SHP77 treated with DMSO at 0.1 percent for 48 hours (cell line): Measurements from ENCODE around the gene RNPS1.
"Not testable (repeated sequence)": the region's sequence is repeated elsewhere in the genome, so short reads cannot be mapped to it uniquely, and the experiment has no call there.

ENCODE experiments used
- DNase-seq: peaks from one replicate; lab custom pipeline; 2025; lab: John Stamatoyannopoulos, UW

The RNPS1 gene

DNA sequence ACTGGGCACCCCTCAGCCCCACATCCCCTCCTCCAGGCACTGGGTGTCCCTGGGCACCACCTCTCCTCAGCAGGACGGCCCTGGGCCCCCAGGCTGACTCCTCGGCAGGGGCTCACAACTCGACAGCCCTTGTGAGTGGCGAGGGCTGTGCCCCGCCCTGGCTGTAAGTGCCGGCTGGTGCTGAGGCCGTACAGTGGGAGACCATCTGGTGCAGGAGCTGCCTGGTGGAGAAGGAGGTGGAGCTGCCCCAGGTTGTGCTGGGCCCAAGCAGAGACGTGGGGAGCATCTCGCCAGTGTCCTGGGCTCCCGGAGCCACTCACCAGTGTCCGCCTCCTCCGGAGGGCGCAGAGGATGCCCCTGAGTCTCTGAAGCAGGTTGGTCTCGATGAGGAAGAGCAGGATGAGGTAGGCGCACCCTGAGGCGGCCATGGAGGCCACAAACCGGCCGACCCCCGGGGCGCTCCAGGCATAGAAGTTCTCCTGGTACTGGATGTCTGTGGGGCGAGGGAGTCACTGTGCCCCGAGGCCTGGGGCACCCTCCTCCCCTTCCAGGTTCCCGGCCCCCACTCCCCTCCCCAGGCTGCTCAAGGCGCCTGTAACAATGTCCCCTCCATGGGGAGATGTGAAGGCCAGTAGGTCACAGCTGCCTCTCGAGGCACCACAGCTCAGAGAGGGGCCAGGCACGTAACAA is 15.1 kb upstream of the RNPS1 start:
- DNase-seq: no peak

DNA sequence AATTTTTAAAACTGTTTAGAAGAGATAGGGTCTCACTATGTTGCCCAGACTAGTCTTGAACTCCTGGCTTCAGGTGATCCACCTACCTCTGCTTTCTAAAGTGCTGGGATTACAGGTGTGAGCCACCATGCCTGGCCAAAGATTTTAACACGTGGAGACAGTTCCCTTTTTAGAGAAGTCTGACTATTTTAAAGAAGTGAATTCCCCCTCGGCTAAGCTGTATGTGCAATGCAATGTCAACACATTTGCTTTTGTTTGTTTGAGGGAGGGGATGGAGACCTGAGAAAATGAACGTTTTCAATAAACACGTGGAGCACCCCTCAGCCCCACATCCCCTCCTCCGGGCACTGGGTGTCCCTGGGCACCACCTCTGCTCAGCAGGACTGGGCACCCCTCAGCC is 14.3 kb upstream of the RNPS1 start:
- no peak for DNase-seq

- DNase-seq: no peak
Measured at GRCh38 chr16:2280981-2281542, 13.1 kb upstream of the RNPS1 start.

DNA sequence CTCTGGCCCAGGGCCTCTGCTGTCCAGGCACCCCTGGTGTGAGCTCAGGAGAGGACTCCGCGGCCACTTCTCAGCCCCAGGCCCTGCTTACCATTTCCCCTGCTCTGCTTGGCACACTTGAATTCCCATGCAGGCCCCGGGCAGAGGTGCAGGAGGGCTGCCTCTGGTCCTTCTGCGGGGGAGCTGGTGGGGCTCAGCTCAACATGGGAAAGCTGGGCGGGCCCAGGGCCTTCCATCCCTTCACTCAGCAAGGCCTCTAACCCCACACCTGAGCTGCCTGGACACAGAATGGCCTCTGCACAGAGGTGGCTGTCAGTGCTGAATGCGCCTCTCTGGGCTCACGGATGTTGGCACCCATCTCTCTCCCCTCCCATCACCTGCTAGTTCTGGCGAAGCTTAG is 12.5 kb upstream of the RNPS1 start:
- DNase-seq: no peak

DNA sequence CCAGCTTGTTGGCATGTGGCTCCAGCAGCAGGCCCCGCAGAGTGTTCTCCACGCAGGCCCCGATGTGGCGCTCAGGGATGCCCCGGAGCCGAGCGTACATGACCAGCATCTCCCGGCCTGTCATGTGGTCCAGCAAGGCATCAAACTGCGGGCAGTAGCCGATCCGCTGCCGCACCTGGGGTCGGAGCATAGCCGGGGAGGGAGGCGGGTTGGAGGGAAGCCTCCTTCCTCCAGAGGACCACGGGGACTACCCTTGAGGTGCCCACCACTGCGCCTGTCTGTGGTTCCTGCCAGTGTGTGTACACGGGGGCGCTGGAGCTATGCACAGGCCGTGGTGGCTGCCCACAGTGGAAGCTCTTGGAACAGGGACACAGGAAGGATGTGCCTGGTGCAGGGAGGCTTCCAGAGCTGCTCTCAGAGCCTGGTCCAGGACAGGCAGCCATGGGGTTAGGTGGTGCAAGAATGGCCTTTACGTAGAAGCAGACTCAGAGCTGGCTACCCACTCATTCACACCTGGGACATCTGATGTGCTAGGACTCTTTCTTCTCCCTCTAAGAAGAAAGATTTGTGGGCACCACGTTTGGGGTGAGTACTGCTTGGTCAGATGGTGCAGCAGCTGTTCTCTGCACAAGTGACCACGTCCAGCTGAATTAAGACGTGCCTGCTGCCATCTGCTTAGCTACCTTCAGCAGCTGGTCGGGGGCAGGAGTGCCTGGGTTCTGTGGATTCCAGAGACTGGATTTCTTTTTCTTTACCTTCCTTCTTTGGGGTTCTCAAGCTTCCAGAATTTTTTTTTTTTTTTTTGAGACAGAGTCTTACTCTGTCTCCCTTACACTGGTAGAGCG is 11.3 kb upstream of the RNPS1 start:
- no peak for DNase-seq

DNA sequence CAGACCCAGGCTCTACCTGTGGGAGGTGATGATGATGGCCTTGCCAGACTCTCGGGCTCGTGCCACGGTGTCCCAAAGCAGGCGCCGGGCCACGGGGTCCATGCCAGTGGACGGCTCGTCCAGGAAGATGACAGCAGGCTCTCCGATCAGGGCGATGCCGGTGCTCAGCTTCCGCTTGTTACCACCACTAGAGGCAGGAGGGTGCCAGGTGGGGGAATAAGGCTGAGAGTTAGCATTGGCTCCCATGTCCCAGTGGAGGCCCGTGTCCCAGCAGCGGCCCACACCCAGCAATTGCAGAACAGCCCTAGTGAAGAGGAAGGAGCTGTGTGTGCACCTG is 10.3 kb upstream of the RNPS1 start:
- no peak for DNase-seq

DNA sequence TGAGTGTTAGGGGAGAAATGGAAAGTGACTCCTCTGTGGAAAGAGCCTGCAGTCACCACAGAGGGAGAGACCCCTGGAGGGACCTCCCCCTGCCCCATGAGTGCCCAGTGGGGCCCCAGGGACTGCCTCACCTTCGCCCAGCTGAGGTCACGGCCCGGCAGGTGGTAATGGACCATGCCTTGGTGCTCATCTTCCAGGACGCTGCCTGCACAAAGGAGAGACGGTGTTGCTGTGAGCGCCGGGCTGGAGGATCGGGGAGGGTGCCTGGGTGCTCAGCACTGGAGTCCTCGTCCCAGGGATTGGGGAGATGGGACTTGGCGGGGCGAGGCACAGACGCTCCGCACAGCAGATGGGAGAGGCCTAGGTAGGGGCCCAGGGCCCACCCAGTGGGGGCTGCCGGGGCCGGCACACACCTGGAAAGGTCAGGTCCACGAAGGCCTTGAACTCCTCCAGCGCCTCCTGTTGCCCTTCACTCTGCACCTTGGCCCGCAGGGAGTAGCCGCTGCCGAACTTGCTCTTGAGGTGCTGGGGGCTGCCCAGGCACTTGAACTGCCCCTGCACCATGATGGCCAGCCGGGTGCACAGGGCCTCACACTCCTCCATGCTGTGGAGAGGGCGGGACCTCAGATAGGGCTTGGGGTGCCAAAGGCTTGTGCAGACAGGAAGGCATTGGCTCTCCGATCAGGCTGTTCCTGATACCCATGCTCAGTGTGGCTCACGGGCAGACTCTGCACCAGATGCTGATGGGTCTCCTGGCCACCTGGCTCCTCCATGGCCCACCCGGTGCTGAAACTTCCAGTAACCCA is 9.7 kb upstream of the RNPS1 start:
- no peak for DNase-seq

DNA sequence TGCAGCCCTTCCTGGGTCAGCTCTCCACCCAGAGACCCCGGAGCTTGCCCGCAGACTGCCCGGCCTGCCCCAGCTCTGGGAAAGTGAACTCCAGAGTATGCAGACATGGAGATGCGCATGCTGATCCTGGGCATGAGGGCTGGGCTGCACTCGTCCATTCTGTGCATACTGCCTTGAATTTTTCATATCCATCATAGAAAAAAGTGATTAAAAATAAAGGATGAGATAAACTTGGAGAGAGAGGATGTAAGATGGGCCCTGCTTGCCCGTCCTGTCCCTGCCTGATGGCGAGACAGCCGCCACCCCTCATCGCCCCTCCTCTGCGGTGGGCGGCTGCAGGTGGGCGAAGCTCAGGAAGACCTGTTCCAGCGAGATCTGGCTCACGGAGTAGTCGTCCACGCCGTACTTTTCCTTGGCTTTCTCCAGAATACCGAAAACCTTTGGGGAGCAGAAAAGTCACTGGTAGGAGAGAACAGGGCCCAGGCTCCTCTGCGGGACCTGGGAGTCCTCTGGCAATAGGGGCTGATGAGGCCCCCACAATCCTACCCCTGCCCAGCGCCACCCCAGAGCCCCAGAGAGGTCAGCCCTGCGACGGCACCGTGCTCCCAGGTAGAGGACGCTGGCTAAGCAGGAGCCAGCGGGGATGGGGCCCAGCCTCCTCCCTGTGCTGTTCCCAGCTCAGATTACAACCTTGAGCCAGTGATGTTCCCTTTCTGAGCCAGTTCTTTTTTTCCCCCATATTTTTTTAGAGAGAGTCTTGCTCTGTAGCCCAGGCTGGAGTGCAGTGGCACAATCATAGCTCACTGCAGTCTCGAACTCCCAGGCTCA is 8.7 kb upstream of the RNPS1 start:
- DNase-seq: no peak

DNA sequence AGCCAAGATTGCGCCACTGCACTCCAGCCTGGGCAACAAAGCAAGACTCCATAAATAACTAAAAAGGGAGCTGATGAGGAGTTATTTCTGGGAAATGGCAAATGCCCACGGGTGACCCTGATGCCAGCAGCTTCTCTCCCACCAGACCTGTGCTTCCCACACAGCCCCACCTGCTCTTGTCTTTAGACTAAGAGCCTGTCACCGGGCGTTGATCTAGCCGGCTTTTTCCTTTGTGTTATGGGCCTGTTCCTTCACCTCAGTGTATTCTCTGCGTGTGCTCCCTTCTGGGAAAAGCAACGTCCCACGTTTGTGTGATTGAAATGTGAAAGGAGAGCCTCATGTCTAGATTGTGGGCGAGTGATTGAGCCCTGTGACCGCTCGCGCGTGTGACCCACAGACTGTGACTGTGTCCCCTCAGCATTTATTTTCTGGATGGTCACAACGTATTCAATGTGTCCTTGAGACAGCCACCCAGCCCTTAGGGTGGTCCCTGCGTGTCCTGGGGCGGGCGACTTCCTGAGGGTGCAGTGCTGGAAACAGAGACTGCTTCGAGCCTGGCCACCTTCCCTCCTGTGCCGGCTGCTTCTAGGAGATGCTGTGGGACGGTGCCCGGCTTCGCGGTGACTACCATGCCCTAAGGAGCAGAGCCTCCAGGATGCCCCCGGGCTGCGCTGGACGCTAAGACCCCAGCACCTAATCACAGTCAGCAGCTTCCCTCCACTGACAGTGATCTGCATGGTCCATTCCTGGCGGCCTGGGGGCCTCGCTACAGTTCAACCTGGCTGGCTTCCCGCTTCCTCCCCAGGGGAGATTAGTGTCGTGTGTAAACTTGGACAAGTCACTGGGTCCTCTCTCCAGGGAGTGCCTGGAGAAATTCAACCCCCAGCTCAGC is 7.8 kb upstream of the RNPS1 start:
- DNase-seq: no peak

- DNase-seq: no peak
Measured at GRCh38 chr16:2273931-2274330, 6.0 kb upstream of the RNPS1 start.

GRCh38 chr16:2273484-2273883 is 5.6 kb upstream of the RNPS1 start:
- no peak for DNase-seq

DNA sequence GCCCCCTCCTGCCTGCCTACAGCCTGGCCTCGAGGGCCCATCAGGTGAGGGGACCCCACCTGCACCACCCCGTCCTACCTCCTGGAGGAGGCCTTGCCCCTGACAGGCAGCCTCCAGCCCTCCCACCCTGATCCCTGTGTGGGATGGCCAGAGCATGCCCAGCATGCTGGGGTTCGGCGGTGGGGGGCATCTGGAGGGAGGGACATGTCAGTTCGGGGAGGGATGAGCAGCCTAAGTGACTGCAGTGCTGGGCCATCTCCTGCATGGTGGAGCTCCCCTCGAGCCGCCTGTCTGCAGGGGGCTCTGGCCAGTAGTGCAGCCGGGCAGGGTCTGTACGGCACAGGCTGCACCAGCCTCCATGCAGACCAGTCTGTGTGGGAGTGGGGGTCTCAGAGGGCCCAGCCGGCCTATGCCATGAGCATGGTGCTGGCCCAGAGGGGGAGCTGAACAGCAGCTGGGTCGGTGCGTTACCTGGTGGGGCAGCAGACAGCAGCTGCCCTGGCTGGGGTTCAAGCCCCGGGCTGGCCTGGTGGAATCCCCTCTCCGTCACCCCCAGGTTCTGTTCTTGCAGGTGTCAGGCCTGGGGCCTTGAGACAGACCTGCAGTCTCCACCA is 4.0 kb upstream of the RNPS1 start:
- DNase-seq: no peak

GRCh38 chr16:2270588-2271470 is 2.9 kb upstream of the RNPS1 start:
- DNase-seq: no peak

- no peak for DNase-seq
Measured at GRCh38 chr16:2270070-2270462, 2.1 kb upstream of the RNPS1 start.

DNA sequence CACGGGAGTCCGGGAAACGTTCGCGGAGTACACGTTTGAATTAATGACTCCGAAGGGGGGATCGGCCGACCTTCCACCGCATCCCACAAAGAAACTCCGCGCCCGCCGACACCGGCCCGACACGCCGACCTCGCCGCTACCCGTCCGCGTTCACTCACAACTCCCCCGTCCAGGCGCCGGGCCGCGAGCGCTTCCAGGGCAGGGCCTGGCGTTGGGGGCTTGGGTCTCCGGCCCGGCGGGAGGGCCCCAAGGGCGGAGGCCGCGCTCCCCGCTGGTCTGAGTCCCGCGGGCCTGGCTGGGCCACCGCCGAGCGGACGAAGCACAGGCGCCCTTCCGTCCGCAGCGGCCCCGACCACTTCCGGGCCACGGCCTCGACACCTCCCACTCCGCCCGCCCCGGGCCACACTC is 417 bp downstream of the RNPS1 start:
- DNase-seq: not testable (repeated sequence)

DNA sequence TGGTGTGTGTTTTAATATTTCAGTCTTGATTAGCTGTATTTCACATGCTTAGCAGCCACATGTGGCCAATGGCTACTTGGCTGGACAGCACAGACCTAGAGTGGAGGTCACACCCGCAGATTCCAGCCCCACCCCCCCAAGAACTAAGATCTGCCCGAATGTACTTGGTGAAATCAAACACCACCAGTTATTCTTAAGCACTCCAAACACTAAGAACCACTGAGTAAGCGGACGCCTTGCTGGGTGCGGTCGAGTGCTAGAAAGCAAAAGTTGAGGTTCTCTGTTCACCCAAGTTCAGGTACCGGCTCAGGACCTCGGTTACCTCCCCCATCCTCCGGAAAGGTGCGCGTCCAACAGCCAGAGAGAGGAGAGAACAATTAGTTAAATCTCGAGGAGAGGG is 1.0 kb downstream of the RNPS1 start:
- DNase-seq: not testable (repeated sequence)

DNA sequence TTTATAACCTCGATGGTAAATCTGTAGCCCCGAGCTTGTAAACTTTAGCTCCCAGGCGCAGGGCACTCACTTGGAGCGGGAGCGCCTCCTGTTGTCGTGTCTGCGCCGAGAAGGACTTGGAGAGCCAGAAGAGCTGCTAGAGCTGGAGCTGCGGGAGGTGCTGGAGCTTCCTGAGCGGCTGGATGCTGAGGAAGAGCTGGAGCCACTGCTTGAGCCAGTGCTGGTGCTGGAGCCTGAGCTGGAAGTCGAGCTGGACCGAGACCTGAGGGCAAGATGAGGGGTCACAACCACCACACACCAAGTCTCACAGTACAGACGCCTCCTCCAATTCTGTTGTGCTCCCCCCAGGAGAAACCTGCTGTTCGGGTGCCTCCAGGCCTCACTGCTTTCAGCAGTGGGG is 4.9 kb downstream of the RNPS1 start:
- not testable (repeated sequence) for DNase-seq

DNA sequence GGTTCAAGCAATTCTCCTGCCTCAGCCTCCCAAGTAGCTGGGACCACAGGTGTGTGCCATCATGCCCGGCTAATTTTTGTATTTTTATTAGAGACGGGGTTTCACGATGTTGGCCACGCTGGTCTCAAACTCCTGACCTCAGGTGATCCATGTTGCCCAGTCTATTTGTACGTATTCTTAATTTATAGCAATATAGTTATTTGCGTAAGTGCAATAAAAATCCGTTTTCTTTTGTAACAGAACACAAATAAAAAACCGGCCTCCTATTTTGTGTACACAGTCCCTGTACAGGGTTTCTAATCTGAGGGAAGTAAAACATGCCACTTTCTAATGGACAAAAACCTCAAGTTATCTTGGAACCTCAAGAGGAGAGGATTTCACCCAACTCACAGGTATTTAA is 7.7 kb downstream of the RNPS1 start:
- no peak for DNase-seq

DNA sequence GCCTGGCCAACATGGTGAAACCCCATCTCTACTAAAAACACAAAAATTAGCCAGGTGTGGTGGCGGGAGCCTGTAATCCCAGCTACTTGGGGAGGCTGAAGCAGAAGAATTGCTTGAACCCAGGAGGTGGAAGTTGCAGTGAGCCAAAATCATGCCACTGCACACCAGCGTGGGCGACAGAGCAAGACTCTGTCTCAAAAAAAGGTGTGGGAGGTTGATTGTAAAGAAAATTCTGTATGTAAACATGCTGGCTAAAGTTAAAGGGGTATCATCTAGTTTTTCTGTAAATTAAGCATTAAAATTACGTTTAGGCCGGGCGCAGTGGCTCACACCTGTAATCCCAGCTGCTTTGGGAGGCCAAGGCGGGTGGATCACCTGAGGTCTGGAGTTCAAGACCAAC is 9.4 kb downstream of the RNPS1 start:
- not testable (repeated sequence) for DNase-seq
